OCI-LY1 (cell line): ENCODE data around the gene KIR2DL3.

ENCODE experiments used
- EZH2 ChIP-seq: fragments of 200-600 bp; sonication (generic), shearing (Covaris generic); IDR thresholded peaks from 2 replicates; pipeline ENCODE4 v1.8.0; 2017; ENCODE audit warnings: borderline replicate concordance, mixed run types, mild to moderate bottlenecking, antibody characterized with exemption, low read length, moderate library complexity, mixed read lengths
- TF ChIP-seq, protein P1 (sequence below): fragments of 200-600 bp; sonication (generic), shearing (Covaris generic); IDR thresholded peaks from 2 replicates; pipeline ENCODE4 v1.5.1; 2017; ENCODE audit warnings: mild to moderate bottlenecking, antibody characterized with exemption, low read length, moderate library complexity, mixed read lengths

DNA sequence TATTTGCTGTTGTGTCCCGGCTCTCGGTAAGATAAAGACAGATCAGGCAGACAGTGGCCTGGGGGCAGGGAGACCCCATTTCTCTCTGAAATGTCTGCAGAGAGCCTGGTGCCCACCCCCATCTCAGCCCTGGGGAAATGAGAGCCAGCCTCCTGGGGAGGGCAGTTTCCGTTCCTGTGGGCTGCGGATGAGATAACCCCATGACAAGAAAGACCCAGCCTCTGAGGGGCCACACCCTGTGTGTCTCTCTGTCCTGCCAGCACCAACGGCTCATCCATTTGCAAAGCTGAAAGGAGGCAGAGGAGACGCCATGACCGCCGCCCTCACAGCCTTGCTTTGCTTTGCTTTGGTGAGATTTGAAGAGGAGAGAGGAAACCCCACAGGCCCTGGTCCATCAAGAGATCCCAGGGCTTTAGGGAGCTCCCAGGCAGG lies 42.2 kb upstream of the KIR2DL3 start:
- TF ChIP-seq, protein P1, sequence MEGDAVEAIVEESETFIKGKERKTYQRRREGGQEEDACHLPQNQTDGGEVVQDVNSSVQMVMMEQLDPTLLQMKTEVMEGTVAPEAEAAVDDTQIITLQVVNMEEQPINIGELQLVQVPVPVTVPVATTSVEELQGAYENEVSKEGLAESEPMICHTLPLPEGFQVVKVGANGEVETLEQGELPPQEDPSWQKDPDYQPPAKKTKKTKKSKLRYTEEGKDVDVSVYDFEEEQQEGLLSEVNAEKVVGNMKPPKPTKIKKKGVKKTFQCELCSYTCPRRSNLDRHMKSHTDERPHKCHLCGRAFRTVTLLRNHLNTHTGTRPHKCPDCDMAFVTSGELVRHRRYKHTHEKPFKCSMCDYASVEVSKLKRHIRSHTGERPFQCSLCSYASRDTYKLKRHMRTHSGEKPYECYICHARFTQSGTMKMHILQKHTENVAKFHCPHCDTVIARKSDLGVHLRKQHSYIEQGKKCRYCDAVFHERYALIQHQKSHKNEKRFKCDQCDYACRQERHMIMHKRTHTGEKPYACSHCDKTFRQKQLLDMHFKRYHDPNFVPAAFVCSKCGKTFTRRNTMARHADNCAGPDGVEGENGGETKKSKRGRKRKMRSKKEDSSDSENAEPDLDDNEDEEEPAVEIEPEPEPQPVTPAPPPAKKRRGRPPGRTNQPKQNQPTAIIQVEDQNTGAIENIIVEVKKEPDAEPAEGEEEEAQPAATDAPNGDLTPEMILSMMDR, result no peak
- no peak for TF ChIP-seq EZH2
